NB4 (cell line): Measurements from ENCODE around the gene BORCS5.
"Not testable (repeated sequence)": the region's sequence is repeated elsewhere in the genome, so short reads cannot be mapped to it uniquely, and the experiment has no call there.

ENCODE experiments used
- DNase-seq: peaks from one replicate; pipeline ENCODE4 v3.0.0; 2010; ENCODE audit warnings: low read depth
- H3K4me3 ChIP-seq: one replicate; pipeline ENCODE4 v1.5.1; 2011; ENCODE audit warnings: mild to moderate bottlenecking, low read depth, low read length, moderate library complexity
- CTCF ChIP-seq: IDR thresholded peaks from one replicate; pipeline ENCODE4 v1.5.1; 2012; ENCODE audit warnings: low read depth, low read length
- MYC ChIP-seq: IDR thresholded peaks from 2 replicates; pipeline ENCODE4 v1.6.1; 2011; ENCODE audit warnings: low read depth, low read length
- POLR2A ChIP-seq: IDR thresholded peaks from 2 replicates; pipeline ENCODE4 v1.6.1; 2011; ENCODE audit warnings: mild to moderate bottlenecking; ENCODE audit not compliant: insufficient read length; ENCODE audit errors: extremely low read depth
- TF ChIP-seq, protein P1 (sequence below): IDR thresholded peaks from 2 replicates; pipeline ENCODE4 v1.6.1; 2011; ENCODE audit warnings: low read depth, low read length

BORCS5 gene

DNA sequence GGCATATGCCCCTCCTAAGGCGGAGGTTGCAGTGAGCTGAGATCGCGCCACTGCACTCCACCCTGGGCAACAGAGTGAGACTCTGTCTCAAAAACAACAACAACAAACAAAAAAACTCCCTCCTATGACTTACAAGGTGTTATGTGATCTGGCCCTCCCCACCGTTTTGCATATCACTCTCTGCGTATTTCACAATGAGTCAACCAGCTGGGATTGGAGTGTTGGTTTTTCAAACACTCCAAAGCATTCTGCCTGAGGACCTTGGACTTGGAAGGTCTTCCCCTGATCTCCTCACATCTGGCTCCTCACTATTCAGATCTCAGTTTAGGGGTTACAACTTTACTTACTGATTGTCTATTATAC lies 20.8 kb upstream of the BORCS5 start:
- no peak for TF ChIP-seq POLR2A
- TF ChIP-seq CTCF: no peak
- TF ChIP-seq, protein P1, sequence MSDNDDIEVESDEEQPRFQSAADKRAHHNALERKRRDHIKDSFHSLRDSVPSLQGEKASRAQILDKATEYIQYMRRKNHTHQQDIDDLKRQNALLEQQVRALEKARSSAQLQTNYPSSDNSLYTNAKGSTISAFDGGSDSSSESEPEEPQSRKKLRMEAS: no peak
- TF ChIP-seq MYC: no peak
- DNase-seq: no peak
- no peak overlapping the region for H3K4me3 ChIP-seq

DNA sequence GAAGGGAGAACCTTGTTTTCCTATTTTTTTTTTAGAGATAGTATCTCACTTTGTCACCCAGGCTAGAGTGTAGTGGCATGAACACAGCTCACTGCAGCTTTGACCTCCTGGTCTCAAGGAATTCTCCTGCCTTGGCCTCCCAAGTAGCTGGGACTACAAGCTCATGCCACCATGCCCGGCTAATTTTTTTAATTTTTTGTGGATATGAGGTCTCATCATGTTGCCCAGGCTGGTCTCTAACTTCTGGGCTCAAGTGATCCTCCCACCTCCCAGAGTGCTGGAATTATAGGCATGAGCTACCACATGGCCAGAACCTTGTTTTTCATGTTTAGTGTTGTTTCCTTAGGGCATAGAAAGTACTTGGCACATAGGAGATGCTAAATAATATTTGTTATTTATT lies 20.4 kb upstream of the BORCS5 start:
- no peak for DNase-seq
- H3K4me3 ChIP-seq: no peak overlapping the region
- TF ChIP-seq, protein P1: no peak
- TF ChIP-seq MYC: no peak
- TF ChIP-seq CTCF: no peak
- TF ChIP-seq POLR2A: no peak

DNA sequence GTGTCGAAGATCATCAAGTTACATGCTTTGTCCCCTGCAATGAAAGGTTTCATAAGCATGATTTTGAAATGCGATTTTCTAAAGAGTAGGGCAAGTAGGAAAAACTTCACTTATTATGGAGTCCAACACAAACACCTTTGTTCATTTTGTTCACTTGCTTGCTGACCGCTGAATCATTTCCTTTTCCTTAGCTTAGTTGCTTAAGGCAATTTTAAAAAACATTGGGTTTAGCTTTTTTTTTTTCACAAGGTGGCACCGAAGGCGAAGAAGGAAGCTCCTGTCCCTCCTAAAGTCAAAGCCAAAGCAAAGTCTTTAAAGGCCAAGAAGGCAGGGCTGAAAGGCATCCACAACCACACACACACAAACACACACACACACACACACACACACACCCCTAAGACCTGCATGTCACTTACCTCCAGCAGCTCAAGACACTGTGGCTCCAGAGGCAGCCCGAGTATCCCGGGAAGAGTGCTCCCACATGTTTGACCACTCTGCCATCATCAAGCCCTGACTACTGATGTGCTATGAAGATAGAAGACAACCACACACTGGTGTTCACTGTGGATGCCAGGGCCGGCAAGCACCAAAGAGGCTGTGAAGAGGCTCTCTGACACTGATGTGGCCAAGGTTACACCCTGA lies 18.2 kb upstream of the BORCS5 start:
- DNase-seq: peak; percentile 38
- TF ChIP-seq MYC (no peak), POLR2A (no peak), CTCF (no peak)
- TF ChIP-seq, protein P1: no peak
- no peak overlapping the region for H3K4me3 ChIP-seq

- no peak for TF ChIP-seq POLR2A
- peak; percentile 16; the same call in 1 of the 2 replicates for TF ChIP-seq MYC
- TF ChIP-seq CTCF: peak; percentile 30
- TF ChIP-seq, protein P1: 0 out of 2 replicates have a peak, but pooled peaks have one; percentile 27
- H3K4me3 ChIP-seq: peak within 1 kb of the TSS; percentile 39
Observed at GRCh38 chr12:12349711-12350665, 6.9 kb upstream of the BORCS5 start, which contains the start of gene MANSC1. Gene MANSC1, minus strand, starts transcription at chr12:12350242. Its CDS starts 6,928 bp downstream, at chr12:12343314.

GRCh38 chr12:12350868-12351463 lies 5.9 kb upstream of the BORCS5 start:
- H3K4me3 ChIP-seq: peak overlapping the region; percentile 39
- no peak for DNase-seq
- TF ChIP-seq POLR2A (no peak), MYC (no peak), CTCF (no peak)
- TF ChIP-seq, protein P1: no peak

More at GRCh38 chr12:12349711-12350665, 6.9 kb upstream of the BORCS5 start, which contains the start of gene MANSC1:
- peak; percentile 70 for DNase-seq

- H3K4me3 ChIP-seq, DNase-seq: not testable (repeated sequence)
Observed at GRCh38 chr12:12351468-12352185, 5.3 kb upstream of the BORCS5 start.
